ENCODE results near the gene IGFBP1.
"Not testable (repeated sequence)": the region's sequence is repeated elsewhere in the genome, so short reads cannot be mapped to it uniquely, and the experiment has no call there.

- TF ChIP-seq POLR2A, CTCF, POLR2AphosphoS5, EP300 (IDR thresholded peaks at IDR 0.05): not testable (repeated sequence)
These were observed 35.3 kb upstream of the IGFBP1 start for GRCh38 chr7:45852984-45853383.
